ENCODE results near the gene ZNF438. TPM values are rescaled to one million over a fixed set of nuclear protein-coding genes. Genes with fewer than 3 reads are reported as not detected.
"Not testable (repeated sequence)": the region's sequence is repeated elsewhere in the genome, so short reads cannot be mapped to it uniquely, and the experiment has no call there.

Gene ZNF438
- total and polyA plus RNA-seq, 2 donors: 9.0 to 10.2 TPM

GRCh38 chr10:30944005-30944404 lies 87.7 kb downstream of the ZNF438 start:
- Histone ChIP-seq H3K36me3 (ENCODE audit: control insufficient read depth in 2 of 2, insufficient read depth in 2 of 2, low read length in 1 of 2) (no peaks in the 10 kb centered on the region), H3K9me3 (ENCODE audit: control insufficient read depth in 2 of 2, insufficient read depth in 1 of 2, low read length in 1 of 2) (no peaks in the 10 kb centered on the region), H3K27ac (ENCODE audit: low read depth in 1 of 2, low read length in 1 of 2) (no peak overlapping the region), H3K4me3 (ENCODE audit: low read length in 2 of 2) (no peak overlapping the region), H3K4me1 (ENCODE audit: control insufficient read depth in 2 of 2, insufficient read depth in 2 of 2, low read length in 2 of 2) (no peaks in the 10 kb centered on the region), H3K27me3 (ENCODE audit: control insufficient read depth in 2 of 2, insufficient read depth in 1 of 2, low read length in 1 of 2) (no peaks in the 10 kb centered on the region)
- 98% methylated on average over 4 of the region's 4 CpGs for WGBS
- no peak for DNase-seq (ENCODE audit: low read depth in 6 of 9, low spot score in 9 of 9)

DNA sequence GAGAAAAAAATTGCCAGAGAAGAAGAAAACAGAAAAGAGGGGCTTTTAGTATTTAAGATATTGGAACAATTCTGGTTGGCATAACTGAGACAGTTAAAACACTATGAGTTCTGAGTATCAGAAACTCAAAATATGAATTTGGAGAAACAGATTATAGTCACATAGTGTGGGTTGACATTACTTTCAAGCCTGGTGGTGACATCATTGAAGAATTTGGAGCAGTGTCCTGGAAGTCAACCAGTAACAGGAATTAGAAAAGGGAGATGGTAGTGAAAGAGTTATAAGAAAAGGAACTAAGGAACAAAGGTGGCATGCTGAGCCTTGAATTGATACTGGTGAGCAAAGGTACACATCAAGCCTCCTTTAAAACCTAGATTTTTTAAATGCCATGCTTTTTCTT lies 88.2 kb downstream of the ZNF438 start:
- DNase-seq (ENCODE audit: low read depth in 6 of 9, low spot score in 9 of 9): no peak
- Histone ChIP-seq H3K4me1 (ENCODE audit: control insufficient read depth in 2 of 2, insufficient read depth in 2 of 2, low read length in 2 of 2) (no peaks in the 10 kb centered on the region), H3K4me3 (ENCODE audit: low read length in 2 of 2) (no peak overlapping the region), H3K27me3 (ENCODE audit: control insufficient read depth in 2 of 2, insufficient read depth in 1 of 2, low read length in 1 of 2) (no peaks in the 10 kb centered on the region), H3K9me3 (ENCODE audit: control insufficient read depth in 2 of 2, insufficient read depth in 1 of 2, low read length in 1 of 2) (no peaks in the 10 kb centered on the region), H3K27ac (ENCODE audit: low read depth in 1 of 2, low read length in 1 of 2) (no peak overlapping the region), H3K36me3 (ENCODE audit: control insufficient read depth in 2 of 2, insufficient read depth in 2 of 2, low read length in 1 of 2) (no peaks in the 10 kb centered on the region)

DNA sequence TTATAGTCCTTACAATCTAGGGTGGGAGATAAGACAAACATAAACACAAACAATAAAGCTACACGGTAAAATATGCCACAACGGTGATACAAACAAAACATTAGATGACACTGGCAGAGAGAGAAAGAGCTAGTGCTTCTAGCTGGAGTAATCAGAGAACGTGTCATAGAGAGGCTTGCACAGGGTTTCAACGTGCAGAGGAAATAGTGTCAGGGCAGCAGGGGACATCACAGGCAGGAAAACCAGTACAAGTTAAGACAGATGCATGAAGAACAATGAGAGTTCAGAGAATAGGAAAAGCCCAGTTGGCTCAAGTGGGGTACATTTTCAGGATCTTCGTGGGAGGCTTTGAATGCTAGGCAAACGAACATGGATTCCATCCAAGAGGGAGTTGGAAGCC lies 91.4 kb downstream of the ZNF438 start:
- 88% methylated on average over 6 of the region's 6 CpGs for WGBS
- DNase-seq (ENCODE audit: low read depth in 6 of 9, low spot score in 9 of 9): no peak

DNA sequence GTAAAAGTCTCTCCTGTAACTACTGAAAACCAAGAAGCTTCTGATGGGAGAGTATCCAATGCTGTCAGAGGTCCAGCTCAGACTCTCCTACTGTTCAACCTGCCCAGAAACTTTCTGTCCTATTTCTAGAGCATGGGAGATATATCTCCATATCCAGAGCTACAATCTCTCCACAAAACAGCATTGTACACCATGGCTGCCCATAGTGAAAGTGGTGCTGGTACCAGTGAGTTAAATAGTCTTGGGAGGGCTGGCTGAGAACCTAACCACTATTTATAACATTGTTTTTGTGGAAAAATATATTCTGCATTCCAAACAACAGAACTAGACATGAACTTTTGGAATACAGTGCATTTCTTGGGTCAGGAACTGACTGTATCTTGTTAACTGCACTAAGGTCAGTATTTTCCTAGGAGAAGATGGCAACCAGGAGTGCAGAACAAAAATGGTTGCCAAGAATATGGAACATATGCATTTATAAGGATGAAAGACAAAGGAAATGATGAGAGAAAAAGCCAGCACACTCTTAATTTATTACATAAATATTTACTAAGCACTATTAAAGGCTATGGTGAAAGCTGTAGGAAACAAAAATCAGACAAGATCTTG lies 91.9 kb downstream of the ZNF438 start:
- no peak for DNase-seq (ENCODE audit: low read depth in 6 of 9, low spot score in 9 of 9)
- H3K9me3 ChIP-seq (ENCODE audit: control insufficient read depth in 2 of 2, insufficient read depth in 1 of 2, low read length in 1 of 2): no peaks in the 10 kb centered on the region
- H3K4me3 ChIP-seq (ENCODE audit: low read length in 2 of 2): no peak overlapping the region
- H3K36me3 ChIP-seq (ENCODE audit: control insufficient read depth in 2 of 2, insufficient read depth in 2 of 2, low read length in 1 of 2): no peaks in the 10 kb centered on the region
- H3K27ac ChIP-seq (ENCODE audit: low read depth in 1 of 2, low read length in 1 of 2): no peak overlapping the region
- H3K27me3 ChIP-seq (ENCODE audit: control insufficient read depth in 2 of 2, insufficient read depth in 1 of 2, low read length in 1 of 2): no peaks in the 10 kb centered on the region
- peaks cover 0 to 3% of the 10 kb centered on the region in 2 donors for H3K4me1 ChIP-seq (ENCODE audit: control insufficient read depth in 2 of 2, insufficient read depth in 2 of 2, low read length in 2 of 2)

More for the DNA sequence above, 91.4 kb downstream of the ZNF438 start:
- Histone ChIP-seq H3K36me3 (ENCODE audit: control insufficient read depth in 2 of 2, insufficient read depth in 2 of 2, low read length in 1 of 2) (no peaks in the 10 kb centered on the region), H3K27ac (ENCODE audit: low read depth in 1 of 2, low read length in 1 of 2) (no peak overlapping the region), H3K9me3 (ENCODE audit: control insufficient read depth in 2 of 2, insufficient read depth in 1 of 2, low read length in 1 of 2) (no peaks in the 10 kb centered on the region), H3K4me3 (ENCODE audit: low read length in 2 of 2) (no peak overlapping the region), H3K27me3 (ENCODE audit: control insufficient read depth in 2 of 2, insufficient read depth in 1 of 2, low read length in 1 of 2) (no peaks in the 10 kb centered on the region), H3K4me1 (ENCODE audit: control insufficient read depth in 2 of 2, insufficient read depth in 2 of 2, low read length in 2 of 2) (peaks cover 0 to 3% of the 10 kb centered on the region in 2 donors)

GRCh38 chr10:30935078-30935477 lies 96.6 kb downstream of the ZNF438 start:
- peaks cover 0 to 5% of the 10 kb centered on the region in 2 donors for H3K36me3 ChIP-seq (ENCODE audit: control insufficient read depth in 2 of 2, insufficient read depth in 2 of 2, low read length in 1 of 2)
- DNase-seq (ENCODE audit: low read depth in 6 of 9, low spot score in 9 of 9): no peak
- H3K27ac ChIP-seq (ENCODE audit: low read depth in 1 of 2, low read length in 1 of 2): no peak overlapping the region
- peaks cover 0 to 3% of the 10 kb centered on the region in 2 donors for H3K4me1 ChIP-seq (ENCODE audit: control insufficient read depth in 2 of 2, insufficient read depth in 2 of 2, low read length in 2 of 2)
- WGBS: 90% methylated on average over 1 of the region's 1 CpG
- no peaks in the 10 kb centered on the region for H3K27me3 ChIP-seq (ENCODE audit: control insufficient read depth in 2 of 2, insufficient read depth in 1 of 2, low read length in 1 of 2)
- peaks cover 0 to 3% of the 10 kb centered on the region in 2 donors for H3K9me3 ChIP-seq (ENCODE audit: control insufficient read depth in 2 of 2, insufficient read depth in 1 of 2, low read length in 1 of 2)
- H3K4me3 ChIP-seq (ENCODE audit: low read length in 2 of 2): no peak overlapping the region

GRCh38 chr10:30931094-30931493 lies 100.6 kb downstream of the ZNF438 start:
- Histone ChIP-seq H3K4me3 (ENCODE audit: low read length in 2 of 2) (no peak overlapping the region), H3K27ac (ENCODE audit: low read depth in 1 of 2, low read length in 1 of 2) (no peak overlapping the region), H3K9me3 (ENCODE audit: control insufficient read depth in 2 of 2, insufficient read depth in 1 of 2, low read length in 1 of 2) (peaks cover 0 to 7% of the 10 kb centered on the region in 2 donors), H3K4me1 (ENCODE audit: control insufficient read depth in 2 of 2, insufficient read depth in 2 of 2, low read length in 2 of 2) (peaks cover 3 to 9% of the 10 kb centered on the region in 2 donors), H3K27me3 (ENCODE audit: control insufficient read depth in 2 of 2, insufficient read depth in 1 of 2, low read length in 1 of 2) (no peaks in the 10 kb centered on the region), H3K36me3 (ENCODE audit: control insufficient read depth in 2 of 2, insufficient read depth in 2 of 2, low read length in 1 of 2) (peaks cover 0 to 5% of the 10 kb centered on the region in 2 donors)
- no peak for DNase-seq (ENCODE audit: low read depth in 6 of 9, low spot score in 9 of 9)

GRCh38 chr10:30929901-30930520 lies 101.7 kb downstream of the ZNF438 start:
- Histone ChIP-seq H3K4me1 (ENCODE audit: control insufficient read depth in 2 of 2, insufficient read depth in 2 of 2, low read length in 2 of 2) (peaks cover 3 to 9% of the 10 kb centered on the region in 2 donors), H3K27me3 (ENCODE audit: control insufficient read depth in 2 of 2, insufficient read depth in 1 of 2, low read length in 1 of 2) (no peaks in the 10 kb centered on the region), H3K9me3 (ENCODE audit: control insufficient read depth in 2 of 2, insufficient read depth in 1 of 2, low read length in 1 of 2) (peaks cover 0 to 7% of the 10 kb centered on the region in 2 donors), H3K36me3 (ENCODE audit: control insufficient read depth in 2 of 2, insufficient read depth in 2 of 2, low read length in 1 of 2) (peaks cover 0 to 5% of the 10 kb centered on the region in 2 donors), H3K27ac (ENCODE audit: low read depth in 1 of 2, low read length in 1 of 2) (no peak overlapping the region), H3K4me3 (ENCODE audit: low read length in 2 of 2) (no peak overlapping the region)
- 98% methylated on average over 23 of the region's 23 CpGs for WGBS
- DNase-seq (ENCODE audit: low read depth in 6 of 9, low spot score in 9 of 9): no peak

- 16% methylated on average over 10 of the region's 10 CpGs for WGBS
- DNase-seq (ENCODE audit: low read depth in 6 of 9, low spot score in 9 of 9): peak in 4 of 9 donors; percentile 4 to 39 (median 11)
- not testable (repeated sequence) for H3K27me3 ChIP-seq (ENCODE audit: control insufficient read depth in 2 of 2, insufficient read depth in 1 of 2, low read length in 1 of 2); H3K36me3 ChIP-seq (ENCODE audit: control insufficient read depth in 2 of 2, insufficient read depth in 2 of 2, low read length in 1 of 2); H3K4me1 ChIP-seq (ENCODE audit: control insufficient read depth in 2 of 2, insufficient read depth in 2 of 2, low read length in 2 of 2); H3K9me3 ChIP-seq (ENCODE audit: control insufficient read depth in 2 of 2, insufficient read depth in 1 of 2, low read length in 1 of 2)
- H3K27ac ChIP-seq (ENCODE audit: low read depth in 1 of 2, low read length in 1 of 2): peak overlapping the region; percentile 61 to 74
- H3K4me3 ChIP-seq (ENCODE audit: low read length in 2 of 2): peak overlapping the region in 1 of 2 donors; percentile 3
Observed at GRCh38 chr10:30929311-30929729, 102.3 kb downstream of the ZNF438 start.

DNA sequence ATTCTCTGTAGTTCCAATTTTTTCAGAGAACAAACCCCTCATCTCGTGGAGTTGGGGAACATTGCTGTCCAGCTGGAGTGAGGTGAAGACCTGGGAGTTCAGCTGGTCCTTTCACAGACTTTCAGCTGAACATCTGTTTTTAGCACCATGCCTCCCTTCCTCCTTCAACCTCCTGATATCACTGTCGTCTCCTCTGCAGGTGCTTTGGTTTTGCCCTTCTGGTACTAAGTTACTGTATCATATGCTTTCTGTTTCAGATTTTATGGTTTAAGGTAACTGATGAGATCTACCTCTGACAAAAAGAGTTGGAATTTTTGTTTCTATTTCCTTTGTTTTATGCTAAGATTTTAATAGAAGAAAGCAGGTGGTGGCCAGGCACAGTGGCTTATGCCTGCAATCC lies 102.9 kb downstream of the ZNF438 start:
- 27% methylated on average over 2 of the region's 2 CpGs for WGBS
- DNase-seq (ENCODE audit: low read depth in 6 of 9, low spot score in 9 of 9): peak in 8 of 9 donors; percentile 14 to 65 (median 28)
- Histone ChIP-seq H3K4me1 (ENCODE audit: control insufficient read depth in 2 of 2, insufficient read depth in 2 of 2, low read length in 2 of 2) (peaks cover 3 to 9% of the 10 kb centered on the region in 2 donors), H3K9me3 (ENCODE audit: control insufficient read depth in 2 of 2, insufficient read depth in 1 of 2, low read length in 1 of 2) (peaks cover 2 to 10% of the 10 kb centered on the region in 2 donors), H3K36me3 (ENCODE audit: control insufficient read depth in 2 of 2, insufficient read depth in 2 of 2, low read length in 1 of 2) (peaks cover 3 to 9% of the 10 kb centered on the region in 2 donors), H3K4me3 (ENCODE audit: low read length in 2 of 2) (peak overlapping the region; percentile 3 to 12), H3K27ac (ENCODE audit: low read depth in 1 of 2, low read length in 1 of 2) (peak overlapping the region in 1 of 2 donors; percentile 74), H3K27me3 (ENCODE audit: control insufficient read depth in 2 of 2, insufficient read depth in 1 of 2, low read length in 1 of 2) (no peaks in the 10 kb centered on the region)
